C4-2B (cell line): ENCODE data around the gene HOOK2.
A peak's percentile ranks its signal among the peaks of the same experiment; 100 is the strongest.

Source experiments
- H3K27ac ChIP-seq: fragments of 450-650 bp; 2 replicates; pipeline ENCODE4 v1.5.1; 2017
- CTCF ChIP-seq: fragments of 450-650 bp; conservative IDR thresholded peaks from 2 replicates; pipeline ENCODE4 v1.5.1; 2017; ENCODE audit warnings: mild to moderate bottlenecking
- ZFX ChIP-seq: fragments of 450-650 bp; IDR thresholded peaks from 2 replicates; pipeline ENCODE4 v1.6.1; 2017

The HOOK2 gene

GRCh38 chr19:12783849-12784393 is 8.6 kb upstream of the HOOK2 start:
- no peak for TF ChIP-seq CTCF
- no peak for TF ChIP-seq ZFX
- peak overlapping the region; percentile 95 for H3K27ac ChIP-seq

GRCh38 chr19:12783291-12783848 is 8.0 kb upstream of the HOOK2 start:
- no peak for TF ChIP-seq CTCF
- no peak for TF ChIP-seq ZFX
- peak overlapping the region; percentile 95 for H3K27ac ChIP-seq

GRCh38 chr19:12782424-12783290 is 7.3 kb upstream of the HOOK2 start:
- peak overlapping the region; percentile 95 for H3K27ac ChIP-seq
- TF ChIP-seq CTCF (no peak), ZFX (no peak)

GRCh38 chr19:12782174-12782423 is 6.7 kb upstream of the HOOK2 start:
- H3K27ac ChIP-seq: peak overlapping the region; percentile 95
- TF ChIP-seq CTCF (no peak), ZFX (no peak)

- TF ChIP-seq ZFX: no peak
- H3K27ac ChIP-seq: no peak overlapping the region
Measured at GRCh38 chr19:12779162-12779993, 4.0 kb upstream of the HOOK2 start.

- TF ChIP-seq ZFX (no peak), CTCF (no peak)
- no peak overlapping the region for H3K27ac ChIP-seq
Measured at GRCh38 chr19:12778905-12779161, 3.5 kb upstream of the HOOK2 start.

GRCh38 chr19:12778017-12778904 is 2.9 kb upstream of the HOOK2 start:
- TF ChIP-seq ZFX (no peak), CTCF (no peak)
- peak overlapping the region; percentile 12; the same call in 1 of the 2 replicates for H3K27ac ChIP-seq
